Skeletal muscle cell (primary cell): ENCODE measurements around the gene HAND2.

Source experiments
- DNase-seq: peaks from one replicate; pipeline ENCODE4 v3.0.0-alpha.2; 2010; ENCODE audit warnings: low read depth
- H3K4me3 ChIP-seq: 2 replicates; pipeline ENCODE4 v1.5.1; 2011; ENCODE audit warnings: low read depth, mild to moderate bottlenecking, control low read depth, low read length, moderate library complexity

Gene HAND2

DNA sequence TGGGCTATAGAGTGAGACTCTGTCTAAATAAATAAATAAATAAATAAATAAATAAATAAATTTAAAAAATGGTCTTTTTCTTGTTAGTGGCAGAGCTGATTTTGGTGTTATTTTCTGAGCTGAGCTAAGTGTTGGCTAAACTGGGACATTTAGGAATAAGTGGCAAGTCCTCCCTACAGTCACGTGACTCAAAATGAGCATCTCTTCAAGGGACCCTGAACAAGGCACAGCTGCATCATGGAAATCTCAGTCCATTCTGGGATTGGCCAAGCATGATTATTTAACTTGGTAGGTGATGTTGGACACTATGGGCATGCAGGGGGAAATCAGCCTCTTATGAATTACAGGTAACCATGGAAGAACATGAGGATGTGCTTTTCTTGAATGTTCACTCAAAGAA, 42.0 kb downstream of the HAND2 start:
- H3K4me3 ChIP-seq: no peak overlapping the region
- DNase-seq: no peak

DNA sequence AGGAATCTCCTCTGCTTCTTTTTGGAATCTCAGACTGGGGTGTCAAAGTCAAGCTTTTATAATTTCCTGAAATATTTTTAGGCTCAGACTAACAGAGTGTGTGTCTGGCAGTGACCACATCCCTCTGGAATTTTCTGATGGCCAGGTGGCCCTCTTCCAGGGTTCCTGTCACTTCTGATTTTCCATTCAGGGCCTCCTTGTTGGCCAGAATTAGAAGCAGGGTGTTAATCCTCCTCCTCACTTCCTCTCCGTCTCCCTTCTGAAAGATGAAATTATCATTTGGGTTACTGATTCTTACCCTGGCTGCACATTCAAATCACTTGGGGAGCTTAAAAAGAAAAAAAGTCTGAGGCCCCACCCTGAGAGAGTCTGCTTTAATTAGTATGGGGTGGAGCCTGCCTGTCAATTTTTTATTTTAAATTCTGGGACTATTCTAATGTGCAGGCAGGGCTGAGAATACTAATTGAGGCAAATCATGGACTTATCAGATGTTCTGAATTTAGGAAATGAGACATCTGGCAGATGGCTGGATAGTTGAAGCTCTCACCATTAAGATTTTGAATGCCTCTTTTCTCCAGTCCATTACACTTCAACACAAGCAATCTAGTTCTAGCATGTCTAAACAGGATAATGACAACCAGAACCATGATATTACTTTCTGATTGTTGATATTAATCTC, 43.2 kb downstream of the HAND2 start:
- no peak overlapping the region for H3K4me3 ChIP-seq
- DNase-seq: no peak

GRCh38 chr4:173485164-173485563, 44.9 kb downstream of the HAND2 start:
- H3K4me3 ChIP-seq: no peak overlapping the region
- DNase-seq: no peak

GRCh38 chr4:173482330-173482931, 47.6 kb downstream of the HAND2 start:
- no peak overlapping the region for H3K4me3 ChIP-seq
- no peak for DNase-seq

- no peak overlapping the region for H3K4me3 ChIP-seq
- no peak for DNase-seq
These were observed 51.1 kb downstream of the HAND2 start for GRCh38 chr4:173478913-173479283.

DNA sequence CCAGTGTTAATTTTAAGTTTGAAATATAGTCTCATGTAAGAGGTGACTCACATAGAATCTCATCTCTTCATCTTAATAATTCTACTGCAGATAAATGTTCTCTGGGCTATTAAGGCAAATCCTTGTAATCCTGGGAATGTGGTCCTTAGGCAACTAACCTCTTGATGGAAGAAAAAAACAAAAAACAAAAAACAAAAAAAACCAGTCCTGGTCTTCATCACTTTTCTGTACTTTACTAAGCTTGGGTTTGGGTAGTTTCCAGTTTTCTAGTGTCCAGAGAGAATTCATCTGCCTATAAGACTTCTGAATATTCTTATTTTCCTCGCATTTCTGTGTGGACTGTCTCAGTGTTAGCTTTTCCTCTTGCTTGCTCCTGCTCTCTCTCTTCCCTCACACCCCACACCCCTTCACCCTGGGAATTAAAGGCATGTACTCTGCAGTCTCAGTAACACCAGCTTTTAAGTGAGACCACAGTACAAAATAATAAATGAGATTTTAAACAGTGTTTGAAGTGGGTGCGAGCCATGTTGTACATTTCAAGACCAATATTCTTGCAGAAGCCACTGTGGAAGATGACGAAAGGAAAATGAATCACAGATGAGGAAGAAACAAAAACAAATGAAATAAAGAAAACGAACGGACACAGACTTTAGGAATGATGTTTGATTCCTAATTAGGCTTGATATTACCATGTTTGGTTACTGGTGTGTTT, 51.7 kb downstream of the HAND2 start:
- no peak overlapping the region for H3K4me3 ChIP-seq

DNA sequence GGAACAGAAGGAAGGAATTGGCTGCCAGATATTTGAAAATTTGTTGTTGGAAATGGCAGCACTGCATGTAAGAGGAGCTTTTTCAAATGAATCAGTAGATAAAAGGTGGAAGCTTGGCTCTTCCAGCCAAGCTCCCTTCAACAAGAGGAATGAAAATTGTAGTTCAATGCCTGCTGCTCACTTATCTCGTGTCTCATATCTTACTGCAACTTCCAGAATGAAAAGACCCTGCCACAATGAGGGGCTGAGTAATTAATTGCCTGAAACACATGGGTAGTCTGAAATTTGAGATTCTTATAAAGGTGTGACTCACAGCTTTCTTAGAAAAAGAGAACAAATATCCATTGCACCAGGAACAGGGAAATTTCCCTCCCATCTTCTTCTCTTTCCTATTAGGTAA, 53.0 kb downstream of the HAND2 start:
- no peak overlapping the region for H3K4me3 ChIP-seq
- no peak for DNase-seq

More for the DNA sequence above, 51.7 kb downstream of the HAND2 start:
- peak; percentile 40 for DNase-seq
